Measurements from ENCODE around the gene TUFT1. TPM values are rescaled to one million over a fixed set of nuclear protein-coding genes. Genes with fewer than 3 reads are reported as not detected.

TUFT1 gene
- total RNA-seq, 1 experiment from 2014 or later, result 2.6 TPM

DNA sequence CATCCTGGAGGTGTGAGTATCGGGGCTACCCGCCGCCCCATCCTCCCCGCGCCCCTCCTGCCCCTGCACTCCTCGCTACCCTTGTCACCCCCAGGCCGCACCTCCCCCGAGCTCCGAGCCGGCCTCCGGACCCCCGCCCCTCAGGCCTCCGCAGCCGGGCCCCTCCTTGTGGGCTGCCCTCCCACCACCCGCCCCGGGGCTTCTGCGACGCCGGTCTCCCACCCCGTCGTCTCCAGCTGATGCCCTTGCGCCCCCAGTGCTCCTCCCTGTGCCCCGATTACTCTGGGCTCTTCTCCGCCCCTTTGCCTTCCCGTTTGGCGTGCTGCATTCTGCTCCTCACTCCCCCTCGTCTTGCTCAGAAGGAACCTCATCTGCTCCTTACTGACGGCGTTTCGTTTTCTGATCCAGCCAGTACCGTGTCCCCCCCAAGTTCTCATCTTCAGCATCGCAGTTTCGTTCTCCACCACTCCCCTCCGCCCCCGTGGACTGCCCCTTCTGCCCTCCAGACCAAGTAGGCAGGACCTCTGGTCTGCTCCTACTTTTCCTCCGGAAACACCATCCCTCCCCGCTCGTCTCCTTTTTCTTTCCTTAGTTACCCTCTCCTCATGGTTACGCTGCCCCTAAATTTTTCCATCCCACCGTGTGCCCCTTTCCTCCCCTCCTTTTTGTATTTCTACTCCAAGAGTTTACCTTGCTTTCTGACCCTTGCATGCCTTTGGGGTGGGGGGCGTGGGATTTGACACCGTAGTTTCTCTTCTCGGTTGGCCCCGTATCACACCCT is 72.6 kb downstream of the TUFT1 start:
- no peaks in the 10 kb centered on the region for H3K27me3 ChIP-seq (replicated peaks; ENCODE audit: insufficient read depth, low read depth, low read length, poor library complexity)
- BruUV-seq (replicated peaks), result no TSS peak
- peak overlapping the region; percentile 97 for H3K27ac ChIP-seq (ENCODE audit: low read depth, low read length, poor library complexity, severe bottlenecking)
- no peak for TF ChIP-seq CTCF (conservative IDR thresholded peaks at IDR 0.05; ENCODE audit: low read depth, low read length)
- TF ChIP-seq EZH2 (IDR thresholded peaks at IDR 0.05; ENCODE audit: borderline replicate concordance, low read depth, low read length, poor library complexity, severe bottlenecking), result no peak
- peak; percentile 34 for DNase-seq (ENCODE audit: low spot score)
- ChIA-PET CTCF (no interaction called here), POLR2A (ENCODE audit: low non-redundant PET) (interaction anchor here (0.6 kb wide), 1 partner anchor 288 kb away, joined by 3 read pairs; no protein-coding TSS in a partner anchor)
- H3K9me3 ChIP-seq (ENCODE audit: low read depth, low read length, poor library complexity, severe bottlenecking), result no peaks in the 10 kb centered on the region
- peak overlapping the region; percentile 84 for H3K4me3 ChIP-seq (ENCODE audit: low read depth, low read length, poor library complexity, severe bottlenecking)
- peaks cover 5% of the 10 kb centered on the region for H3K36me3 ChIP-seq (ENCODE audit: insufficient read depth, low read length, poor library complexity, severe bottlenecking)
- H3K4me1 ChIP-seq (ENCODE audit: insufficient read depth, low read length, poor library complexity, severe bottlenecking), result peaks cover 13% of the 10 kb centered on the region
- intact Hi-C loops (cut with micrococcal nuclease; ENCODE audit: unreplicated experiment), result no loop called here

GRCh38 chr1:151613282-151613780 is 73.2 kb downstream of the TUFT1 start:
- H3K27ac ChIP-seq (ENCODE audit: low read depth, low read length, poor library complexity, severe bottlenecking), result peak overlapping the region; percentile 97
- peaks cover 5% of the 10 kb centered on the region for H3K36me3 ChIP-seq (ENCODE audit: insufficient read depth, low read length, poor library complexity, severe bottlenecking)
- no peaks in the 10 kb centered on the region for H3K9me3 ChIP-seq (ENCODE audit: low read depth, low read length, poor library complexity, severe bottlenecking)
- TF ChIP-seq CTCF (conservative IDR thresholded peaks at IDR 0.05; ENCODE audit: low read depth, low read length) (no peak), EZH2 (IDR thresholded peaks at IDR 0.05; ENCODE audit: borderline replicate concordance, low read depth, low read length, poor library complexity, severe bottlenecking) (no peak)
- peaks cover 13% of the 10 kb centered on the region for H3K4me1 ChIP-seq (ENCODE audit: insufficient read depth, low read length, poor library complexity, severe bottlenecking)
- intact Hi-C loops (cut with micrococcal nuclease; ENCODE audit: unreplicated experiment), result no loop called here
- ChIA-PET CTCF (no interaction called here), POLR2A (ENCODE audit: low non-redundant PET) (no interaction called here)
- no peaks in the 10 kb centered on the region for H3K27me3 ChIP-seq (replicated peaks; ENCODE audit: insufficient read depth, low read depth, low read length, poor library complexity)
- no peak for DNase-seq (ENCODE audit: low spot score)
- peak overlapping the region; percentile 84 for H3K4me3 ChIP-seq (ENCODE audit: low read depth, low read length, poor library complexity, severe bottlenecking)
- BruUV-seq (replicated peaks), result no TSS peak

DNA sequence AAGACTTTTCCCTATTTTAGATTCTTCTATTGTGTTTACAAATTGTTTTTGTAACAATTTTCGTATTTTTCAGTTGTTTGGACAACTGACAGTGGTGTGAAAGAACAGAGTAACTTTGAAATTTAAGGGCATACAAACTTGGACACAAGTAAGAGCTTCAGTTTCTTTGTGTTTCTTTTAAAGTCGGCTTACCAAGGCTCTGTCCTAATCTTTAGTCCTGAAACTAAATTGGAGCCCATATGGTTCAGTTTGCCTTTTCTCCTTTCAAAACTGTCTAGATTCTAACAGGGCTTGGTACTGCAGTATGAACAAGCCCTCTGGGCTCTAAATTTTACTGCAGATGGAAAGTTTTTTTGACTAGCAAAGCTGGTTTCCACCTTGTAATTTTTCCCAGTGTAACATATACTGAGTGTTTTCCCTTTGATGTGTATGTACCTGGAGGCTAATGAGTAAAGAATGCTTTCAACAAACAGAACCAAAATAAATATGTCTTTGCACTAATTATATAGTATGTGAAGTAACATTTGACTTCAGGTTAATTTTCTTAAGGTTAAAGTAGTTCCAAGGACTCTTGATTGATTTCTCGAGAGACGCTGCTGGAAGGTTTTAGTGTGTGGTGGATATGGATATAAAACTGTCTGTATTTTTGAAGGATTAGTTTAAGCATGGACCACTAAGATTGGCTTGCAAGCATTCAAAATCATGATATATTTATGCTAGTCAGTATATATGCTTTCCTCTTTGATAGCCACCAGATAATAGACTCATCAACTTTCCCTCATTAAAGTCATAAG is 75.8 kb downstream of the TUFT1 start:
- POLR2A ChIA-PET (ENCODE audit: low non-redundant PET), result interaction anchor here (0.6 kb wide), 1 partner anchor 1702 kb away, joined by 19 read pairs; no protein-coding TSS in a partner anchor
- no TSS peak for BruUV-seq (replicated peaks)
- TF ChIP-seq CTCF (conservative IDR thresholded peaks at IDR 0.05; ENCODE audit: low read depth, low read length) (no peak), EZH2 (IDR thresholded peaks at IDR 0.05; ENCODE audit: borderline replicate concordance, low read depth, low read length, poor library complexity, severe bottlenecking) (no peak)
- H3K27ac ChIP-seq (ENCODE audit: low read depth, low read length, poor library complexity, severe bottlenecking), result no peak overlapping the region
- H3K9me3 ChIP-seq (ENCODE audit: low read depth, low read length, poor library complexity, severe bottlenecking), result no peaks in the 10 kb centered on the region
- H3K4me3 ChIP-seq (ENCODE audit: low read depth, low read length, poor library complexity, severe bottlenecking), result no peak overlapping the region
- H3K36me3 ChIP-seq (ENCODE audit: insufficient read depth, low read length, poor library complexity, severe bottlenecking), result peaks cover 5% of the 10 kb centered on the region
- H3K4me1 ChIP-seq (ENCODE audit: insufficient read depth, low read length, poor library complexity, severe bottlenecking), result peaks cover 30% of the 10 kb centered on the region
- no peak for DNase-seq (ENCODE audit: low spot score)
- no peaks in the 10 kb centered on the region for H3K27me3 ChIP-seq (replicated peaks; ENCODE audit: insufficient read depth, low read depth, low read length, poor library complexity)
- CTCF ChIA-PET, result no interaction called here
- intact Hi-C loops (cut with micrococcal nuclease; ENCODE audit: unreplicated experiment), result no loop called here

All from A673 (cell line).